ENCODE results near the gene CATSPERE.

DNA sequence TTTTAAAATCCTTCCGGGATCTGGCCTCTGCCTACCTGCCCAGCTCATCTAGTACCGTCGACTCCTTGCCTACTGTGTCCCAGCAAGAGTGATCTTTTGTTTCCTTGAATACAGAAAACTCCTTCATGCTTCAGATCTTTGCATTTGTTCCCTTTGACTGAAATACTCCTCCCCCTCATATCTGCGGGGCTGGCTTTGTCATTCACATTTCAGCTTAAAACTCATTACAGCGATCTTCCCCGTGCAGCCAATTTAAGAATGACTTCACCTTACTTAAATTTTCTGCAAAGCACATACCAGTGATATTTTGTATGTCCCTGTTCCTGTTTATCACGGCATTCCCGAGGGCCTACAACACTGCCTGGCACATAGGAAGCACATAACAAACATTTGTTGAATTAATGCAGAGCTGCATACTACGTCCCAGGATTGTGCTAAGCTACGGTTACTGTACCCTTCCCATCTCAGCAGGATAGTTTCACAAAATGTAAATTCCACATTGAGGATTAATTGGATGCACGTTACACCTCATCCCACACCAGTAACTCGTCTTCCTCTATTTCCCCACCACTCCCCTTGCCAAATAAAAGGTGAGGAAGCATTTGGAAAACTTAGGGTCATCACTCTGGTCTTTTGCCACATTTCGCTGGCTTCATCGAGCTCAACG, 191.0 kb downstream of the CATSPERE start:
- TF ChIP-seq, protein P1, sequence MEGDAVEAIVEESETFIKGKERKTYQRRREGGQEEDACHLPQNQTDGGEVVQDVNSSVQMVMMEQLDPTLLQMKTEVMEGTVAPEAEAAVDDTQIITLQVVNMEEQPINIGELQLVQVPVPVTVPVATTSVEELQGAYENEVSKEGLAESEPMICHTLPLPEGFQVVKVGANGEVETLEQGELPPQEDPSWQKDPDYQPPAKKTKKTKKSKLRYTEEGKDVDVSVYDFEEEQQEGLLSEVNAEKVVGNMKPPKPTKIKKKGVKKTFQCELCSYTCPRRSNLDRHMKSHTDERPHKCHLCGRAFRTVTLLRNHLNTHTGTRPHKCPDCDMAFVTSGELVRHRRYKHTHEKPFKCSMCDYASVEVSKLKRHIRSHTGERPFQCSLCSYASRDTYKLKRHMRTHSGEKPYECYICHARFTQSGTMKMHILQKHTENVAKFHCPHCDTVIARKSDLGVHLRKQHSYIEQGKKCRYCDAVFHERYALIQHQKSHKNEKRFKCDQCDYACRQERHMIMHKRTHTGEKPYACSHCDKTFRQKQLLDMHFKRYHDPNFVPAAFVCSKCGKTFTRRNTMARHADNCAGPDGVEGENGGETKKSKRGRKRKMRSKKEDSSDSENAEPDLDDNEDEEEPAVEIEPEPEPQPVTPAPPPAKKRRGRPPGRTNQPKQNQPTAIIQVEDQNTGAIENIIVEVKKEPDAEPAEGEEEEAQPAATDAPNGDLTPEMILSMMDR (IDR thresholded peaks at IDR 0.05; ENCODE audit: insufficient read depth, low read depth, low read length), result no peak
- TF ChIP-seq EZH2 (IDR thresholded peaks at IDR 0.05; ENCODE audit: insufficient read depth, low read length), result no peak
